PC-9 (cell line): ENCODE results near the gene MACROD2. TPM values are rescaled to one million over a fixed set of nuclear protein-coding genes. Genes with fewer than 3 reads are reported as not detected.

Source experiments
- BruUV-seq: library from RNA; stranded (reverse); fragments of 400-500 nt; replicated peaks from 2 replicates; lab custom pipeline; 2021; lab: Mats Ljungman, UMichigan
- CTCF ChIA-PET: fragments of 300-600 bp; sonication (Branson Sonifier 250); formaldehyde crosslinking; loops from one replicate; lab custom pipeline; 2022; ENCODE audit warnings: antibody characterized with exemption; lab: Charles Lee
- POLR2A ChIA-PET: fragments of 300-600 bp; sonication (Branson Sonifier 250); formaldehyde crosslinking; loops from one replicate; lab custom pipeline; 2022; ENCODE audit warnings: antibody characterized with exemption; ENCODE audit not compliant: unreplicated experiment; lab: Charles Lee
- DNase-seq, 2 experiments: peaks; one replicate each; pipeline versions ENCODE4 v3.0.0 to v3.0.0-alpha.2; 2015 to 2022; ENCODE audit warnings: mixed read lengths in 1 of 2
- H2AFZ ChIP-seq: fragments of 200-600 bp; sonication (generic); 2 replicates; pipeline ENCODE4 v1.8.1; 2017; ENCODE audit warnings: antibody characterized with exemption
- H3F3A ChIP-seq: fragments of 200-600 bp; sonication (generic); 2 replicates; pipeline ENCODE4 v1.8.1; 2017; ENCODE audit warnings: antibody characterized with exemption, mild to moderate bottlenecking, low read depth; ENCODE audit not compliant: insufficient read depth
- H3K27ac ChIP-seq: fragments of 200-600 bp; sonication (generic); 2 replicates; pipeline ENCODE4 v1.6.1; 2016; ENCODE audit warnings: mixed run types
- H3K27me3 ChIP-seq: fragments of 200-600 bp; sonication (generic); 2 replicates; pipeline ENCODE4 v1.6.1; 2016; ENCODE audit warnings: low read depth, mixed run types; ENCODE audit not compliant: insufficient read depth
- H3K36me3 ChIP-seq: fragments of 200-600 bp; sonication (generic); 2 replicates; pipeline ENCODE4 v1.6.1; 2016; ENCODE audit warnings: low read depth, mixed run types
- H3K4me1 ChIP-seq: fragments of 200-600 bp; sonication (generic); replicated peaks from 2 replicates; pipeline ENCODE4 v1.6.1; 2016; ENCODE audit warnings: mixed run types; ENCODE audit not compliant: insufficient read depth
- H3K4me2 ChIP-seq: fragments of 200-600 bp; sonication (generic); 2 replicates; pipeline ENCODE4 v1.6.1; 2017; ENCODE audit warnings: mixed run types
- H3K4me3 ChIP-seq: fragments of 200-600 bp; sonication (generic); 2 replicates; pipeline ENCODE4 v1.6.1; 2016; ENCODE audit warnings: mixed run types
- H3K79me2 ChIP-seq: fragments of 200-600 bp; sonication (generic); 2 replicates; pipeline ENCODE4 v1.6.1; 2017; ENCODE audit warnings: low read depth, mixed run types
- H3K9me2 ChIP-seq: fragments of 200-600 bp; sonication (generic); 2 replicates; pipeline ENCODE4 v1.8.1; 2017; ENCODE audit warnings: mild to moderate bottlenecking; ENCODE audit not compliant: insufficient read depth
- H3K9me3 ChIP-seq: fragments of 200-600 bp; sonication (generic); 2 replicates; pipeline ENCODE4 v1.8.1; 2016; ENCODE audit warnings: low read depth; ENCODE audit not compliant: insufficient read depth
- H4K20me1 ChIP-seq: fragments of 200-600 bp; sonication (generic); 2 replicates; pipeline ENCODE4 v1.8.1; 2017; ENCODE audit not compliant: insufficient read depth
- CTCF ChIP-seq: fragments of 200-600 bp; sonication (generic); conservative IDR thresholded peaks from 2 replicates; pipeline ENCODE4 v1.6.1; 2017; ENCODE audit warnings: mixed run types, antibody characterized with exemption, mild to moderate bottlenecking, moderate library complexity
- EZH2 ChIP-seq: fragments of 200-600 bp; sonication (generic); IDR thresholded peaks from 2 replicates; pipeline ENCODE4 v1.8.0; 2017; ENCODE audit warnings: antibody characterized with exemption, low read depth
- intact Hi-C: fragments of 100-400 bp; cut with micrococcal nuclease; formaldehyde crosslinking; loops from one replicate; pipeline ENCODE4 v1.10.0; 2022; ENCODE audit not compliant: unreplicated experiment
- total RNA-seq: library from RNA; stranded (reverse); gene quantifications from 2 replicates; pipeline ENCODE4 v1.2.3, GENCODE V29; 2021

Gene MACROD2
- total RNA-seq, 1 experiment from 2014 or later: 11.4 TPM

- CTCF ChIA-PET: no interaction called here
- H3K36me3 ChIP-seq: no peaks in the 10 kb centered on the region
- 0 out of 2 replicates have a peak, but pooled peaks cover 6% of the 10 kb centered on the region for H3K4me1 ChIP-seq
- no peak overlapping the region for H3K27ac ChIP-seq
- H3F3A ChIP-seq: no peaks in the 10 kb centered on the region
- no peaks in the 10 kb centered on the region for H4K20me1 ChIP-seq
- H3K9me2 ChIP-seq: no peaks in the 10 kb centered on the region
- H3K79me2 ChIP-seq: no peaks in the 10 kb centered on the region
- H3K4me3 ChIP-seq: no peak overlapping the region
- intact Hi-C loops: no loop called here
- DNase-seq: no peak
- no peak overlapping the region for H2AFZ ChIP-seq
- no peaks in the 10 kb centered on the region for H3K27me3 ChIP-seq
- no peak overlapping the region for H3K4me2 ChIP-seq
- H3K9me3 ChIP-seq: peaks cover 2% of the 10 kb centered on the region; the same call in 1 of the 2 replicates
- TF ChIP-seq EZH2 (no peak), CTCF (no peak)
- POLR2A ChIA-PET: no interaction called here
- BruUV-seq: no TSS peak
Measured at GRCh38 chr20:15865553-15865952, 1870.2 kb downstream of the MACROD2 start.

GRCh38 chr20:15866916-15867730 lies 1871.8 kb downstream of the MACROD2 start:
- H3K27ac ChIP-seq: no peak overlapping the region
- H3K4me3 ChIP-seq: no peak overlapping the region
- no peaks in the 10 kb centered on the region for H3K9me2 ChIP-seq
- no peaks in the 10 kb centered on the region for H3K36me3 ChIP-seq
- intact Hi-C loops: no loop called here
- H3F3A ChIP-seq: no peaks in the 10 kb centered on the region
- no peaks in the 10 kb centered on the region for H3K79me2 ChIP-seq
- H3K9me3 ChIP-seq: peaks cover 2% of the 10 kb centered on the region; the same call in 1 of the 2 replicates
- TF ChIP-seq EZH2 (no peak), CTCF (no peak)
- ChIA-PET CTCF (no interaction called here), POLR2A (no interaction called here)
- no peak overlapping the region for H2AFZ ChIP-seq
- H4K20me1 ChIP-seq: no peaks in the 10 kb centered on the region
- no peaks in the 10 kb centered on the region for H3K4me1 ChIP-seq
- H3K4me2 ChIP-seq: no peak overlapping the region
- DNase-seq: no peak
- no peaks in the 10 kb centered on the region for H3K27me3 ChIP-seq
- no TSS peak for BruUV-seq

GRCh38 chr20:15867899-15868298 lies 1872.6 kb downstream of the MACROD2 start:
- peaks cover 2% of the 10 kb centered on the region; the same call in 1 of the 2 replicates for H3K9me3 ChIP-seq
- no peaks in the 10 kb centered on the region for H3F3A ChIP-seq
- no peak overlapping the region for H3K4me3 ChIP-seq
- no peak overlapping the region for H2AFZ ChIP-seq
- H3K36me3 ChIP-seq: no peaks in the 10 kb centered on the region
- no peak; the same call in 1 of the 2 replicates for TF ChIP-seq CTCF
- no peak for TF ChIP-seq EZH2
- no peaks in the 10 kb centered on the region for H3K27me3 ChIP-seq
- no peaks in the 10 kb centered on the region for H3K4me1 ChIP-seq
- no peaks in the 10 kb centered on the region for H3K9me2 ChIP-seq
- DNase-seq: no peak
- no TSS peak for BruUV-seq
- CTCF ChIA-PET: no interaction called here
- intact Hi-C loops: no loop called here
- no peaks in the 10 kb centered on the region for H3K79me2 ChIP-seq
- H4K20me1 ChIP-seq: no peaks in the 10 kb centered on the region
- POLR2A ChIA-PET: no interaction called here
- H3K27ac ChIP-seq: no peak overlapping the region
- no peak overlapping the region for H3K4me2 ChIP-seq
